MCF 10A (cell line): ENCODE results near the gene PRR35. TPM values are rescaled to one million over a fixed set of nuclear protein-coding genes. Genes with fewer than 3 reads are reported as not detected.

Experiments
- BruUV-seq: library from RNA; stranded (reverse); fragments of 400-500 nt; replicated peaks from 2 replicates; lab custom pipeline; 2021; lab: Mats Ljungman, UMichigan
- CTCF ChIA-PET: fragments of 300-600 bp; sonication (Branson Sonifier 250); formaldehyde crosslinking; extraction: SDS; loops from one replicate; lab custom pipeline; 2021; ENCODE audit warnings: antibody characterized with exemption, inconsistent platforms; lab: Yijun Ruan, JAX
- POLR2A ChIA-PET: fragments of 300-600, 350-650 bp; sonication (Branson Sonifier 250); formaldehyde crosslinking; extraction: SDS; loops from one replicate; lab custom pipeline; 2020; ENCODE audit warnings: antibody characterized with exemption, inconsistent platforms; lab: Yijun Ruan, JAX
- DNase-seq: peaks from one replicate; pipeline ENCODE4 v3.0.0-alpha.2; 2018; ENCODE audit not compliant: unreplicated experiment
- H3K27ac Mint-ChIP-seq: one replicate; pipeline ENCODE4 v1.8.0; 2022; ENCODE audit warnings: mild to moderate bottlenecking, low read depth, mixed read lengths; ENCODE audit not compliant: unreplicated experiment
- H3K27me3 Mint-ChIP-seq: one replicate; pipeline ENCODE4 v1.8.0; 2022; ENCODE audit warnings: mixed read lengths; ENCODE audit not compliant: insufficient read depth, unreplicated experiment
- H3K36me3 Mint-ChIP-seq: one replicate; pipeline ENCODE4 v1.8.0; 2022; ENCODE audit warnings: mild to moderate bottlenecking, moderate library complexity, mixed read lengths; ENCODE audit not compliant: insufficient read depth, unreplicated experiment
- H3K4me1 Mint-ChIP-seq: one replicate; pipeline ENCODE4 v1.8.0; 2022; ENCODE audit warnings: mixed read lengths; ENCODE audit not compliant: insufficient read depth, unreplicated experiment
- H3K4me3 Mint-ChIP-seq: one replicate; pipeline ENCODE4 v1.8.0; 2022; ENCODE audit warnings: mild to moderate bottlenecking, moderate library complexity, mixed read lengths; ENCODE audit not compliant: unreplicated experiment
- H3K9me3 Mint-ChIP-seq: one replicate; pipeline ENCODE4 v1.8.0; 2022; ENCODE audit warnings: mixed read lengths; ENCODE audit not compliant: unreplicated experiment
- CTCF ChIP-seq: fragments of 200-600 bp; IDR thresholded peaks from one replicate; pipeline ENCODE4 v1.8.0; 2022; ENCODE audit warnings: antibody characterized with exemption, mild to moderate bottlenecking; ENCODE audit not compliant: unreplicated experiment
- intact Hi-C: fragments of 100-400 bp; cut with micrococcal nuclease; formaldehyde crosslinking; loops from 2 replicates; pipeline ENCODE4 v1.14.1; 2022
- total RNA-seq: library from RNA; stranded (reverse); gene quantifications from 2 replicates; pipeline ENCODE4 v1.2.3, GENCODE V29; 2022

Gene PRR35
- total RNA-seq, 1 experiment from 2014 or later = not detected

GRCh38 chr16:608019-608418 is 47.8 kb downstream of the PRR35 start:
- POLR2A ChIA-PET = interaction anchor here (1.9 kb wide), 1 partner anchor 14 kb away, joined by 4 read pairs; no protein-coding TSS in a partner anchor
- H3K4me1 Mint-ChIP-seq = peaks cover 15% of the 10 kb centered on the region
- no peak overlapping the region for H3K27ac Mint-ChIP-seq

GRCh38 chr16:609316-609715 is 49.1 kb downstream of the PRR35 start:
- no peak overlapping the region for H3K4me3 Mint-ChIP-seq
- H3K4me1 Mint-ChIP-seq = peaks cover 15% of the 10 kb centered on the region
- H3K27ac Mint-ChIP-seq = no peak overlapping the region
- no peaks in the 10 kb centered on the region for H3K9me3 Mint-ChIP-seq
- no peak for DNase-seq
- CTCF ChIA-PET = interaction anchor here (0.7 to 1.4 kb wide), 3 partner anchors 13 to 222 kb away, joined by 3 to 4 read pairs (median 4); no protein-coding TSS in a partner anchor
- H3K27me3 Mint-ChIP-seq = no peaks in the 10 kb centered on the region
- peaks cover 6% of the 10 kb centered on the region for H3K36me3 Mint-ChIP-seq
- POLR2A ChIA-PET = interaction anchor here (1.5 to 2.4 kb wide), 2 partner anchors 13 to 18 kb away, joined by 5 to 7 read pairs; no protein-coding TSS in a partner anchor
- no peak for TF ChIP-seq CTCF
- no TSS peak for BruUV-seq
- intact Hi-C loops = no loop called here

More at GRCh38 chr16:608019-608418, 47.8 kb downstream of the PRR35 start:
- Mint-ChIP-seq H3K9me3 (no peaks in the 10 kb centered on the region), H3K27me3 (no peaks in the 10 kb centered on the region), H3K4me3 (no peak overlapping the region), H3K36me3 (peaks cover 10% of the 10 kb centered on the region)
- no peak for DNase-seq
- CTCF ChIA-PET = interaction anchor here (0.6 kb wide), 1 partner anchor 184 kb away, joined by 3 read pairs; no protein-coding TSS in a partner anchor
- no peak for TF ChIP-seq CTCF
- intact Hi-C loops = no loop called here
- BruUV-seq = no TSS peak

- Mint-ChIP-seq H3K9me3 (no peaks in the 10 kb centered on the region), H3K36me3 (peaks cover 11% of the 10 kb centered on the region), H3K27me3 (no peaks in the 10 kb centered on the region), H3K4me1 (peaks cover 15% of the 10 kb centered on the region), H3K27ac (no peak overlapping the region), H3K4me3 (no peak overlapping the region)
- BruUV-seq = no TSS peak
- ChIA-PET POLR2A (interaction anchor here (0.6 to 2.4 kb wide), 4 partner anchors 10 to 33 kb away, joined by 3 to 7 read pairs (median 4); no protein-coding TSS in a partner anchor), CTCF (interaction anchor here (1.0 to 1.4 kb wide), 3 partner anchors 14 to 18 kb away, joined by 3 to 4 read pairs (median 4); no protein-coding TSS in a partner anchor)
- intact Hi-C loops = no loop called here
- no peak for TF ChIP-seq CTCF
- no peak for DNase-seq
Observed at GRCh38 chr16:609984-610383, 49.8 kb downstream of the PRR35 start.

- POLR2A ChIA-PET = interaction anchor here (0.6 to 2.4 kb wide), 4 partner anchors 11 to 33 kb away, joined by 3 to 7 read pairs (median 4); no protein-coding TSS in a partner anchor
- CTCF ChIA-PET = interaction anchor here (0.6 to 1.4 kb wide), 7 partner anchors 10 to 106 kb away, joined by 3 to 5 read pairs (median 3); partner anchors contain the start of gene WFIKKN1
Observed at GRCh38 chr16:610513-611381, 50.6 kb downstream of the PRR35 start.

More at GRCh38 chr16:610513-611381, 50.6 kb downstream of the PRR35 start:
- Mint-ChIP-seq H3K4me1 (peaks cover 15% of the 10 kb centered on the region), H3K27ac (no peak overlapping the region), H3K4me3 (no peak overlapping the region), H3K36me3 (peaks cover 15% of the 10 kb centered on the region), H3K9me3 (no peaks in the 10 kb centered on the region), H3K27me3 (no peaks in the 10 kb centered on the region)
- BruUV-seq = no TSS peak
- DNase-seq = peak; percentile 72
- TF ChIP-seq CTCF = peak; percentile 73
- intact Hi-C loops = no loop called here
